COLO829 (cell line): ENCODE data around the gene DHRS7C.
"Not testable (repeated sequence)": the region's sequence is repeated elsewhere in the genome, so short reads cannot be mapped to it uniquely, and the experiment has no call there.

Source experiments
- DNase-seq: peaks from one replicate; pipeline ENCODE4 v3.0.0; 2012; ENCODE audit warnings: low spot score

The DHRS7C gene

GRCh38 chr17:9810100-9810949 lies 18.9 kb upstream of the DHRS7C start:
- no peak for DNase-seq

GRCh38 chr17:9809409-9809808 lies 18.0 kb upstream of the DHRS7C start:
- no peak for DNase-seq

- no peak for DNase-seq
Observed at GRCh38 chr17:9806699-9807098, 15.3 kb upstream of the DHRS7C start.

GRCh38 chr17:9805769-9806168 lies 14.4 kb upstream of the DHRS7C start:
- DNase-seq: no peak

GRCh38 chr17:9802697-9803096 lies 11.3 kb upstream of the DHRS7C start:
- no peak for DNase-seq

GRCh38 chr17:9802294-9802693 lies 10.9 kb upstream of the DHRS7C start:
- DNase-seq: no peak

GRCh38 chr17:9801505-9801904 lies 10.1 kb upstream of the DHRS7C start:
- no peak for DNase-seq

- DNase-seq: no peak
Observed at GRCh38 chr17:9798724-9799123, 7.3 kb upstream of the DHRS7C start.

- DNase-seq: no peak
Observed at GRCh38 chr17:9798008-9798407, 6.6 kb upstream of the DHRS7C start.

- no peak for DNase-seq
Observed at GRCh38 chr17:9792181-9792840, 919 bp upstream of the DHRS7C start.

GRCh38 chr17:9790316-9790715 lies 1.1 kb downstream of the DHRS7C start:
- DNase-seq: no peak

GRCh38 chr17:9788601-9789000 lies 2.8 kb downstream of the DHRS7C start:
- no peak for DNase-seq

- DNase-seq: no peak
Observed at GRCh38 chr17:9784544-9784943, 6.8 kb downstream of the DHRS7C start.

- not testable (repeated sequence) for DNase-seq
Observed at GRCh38 chr17:9783465-9783864, 7.9 kb downstream of the DHRS7C start.

GRCh38 chr17:9783050-9783449 lies 8.3 kb downstream of the DHRS7C start:
- DNase-seq: no peak

- DNase-seq: no peak
Observed at GRCh38 chr17:9780552-9780951, 10.8 kb downstream of the DHRS7C start.

GRCh38 chr17:9776911-9777310 lies 14.5 kb downstream of the DHRS7C start:
- DNase-seq: no peak

GRCh38 chr17:9772658-9773057 lies 18.7 kb downstream of the DHRS7C start:
- DNase-seq: no peak

- no peak for DNase-seq
Observed at GRCh38 chr17:9771465-9771864, 19.9 kb downstream of the DHRS7C start.

- DNase-seq: no peak
Observed at GRCh38 chr17:9769036-9769695, 22.2 kb downstream of the DHRS7C start.

GRCh38 chr17:9768381-9768934 lies 22.9 kb downstream of the DHRS7C start:
- peak; percentile 26 for DNase-seq

GRCh38 chr17:9767432-9767991 lies 23.9 kb downstream of the DHRS7C start:
- DNase-seq: no peak
